Peyer's patch (tissue), 4 donors: ENCODE data around the gene CCR5AS.

Experiments used
- POLR2A ChIP-seq, 2 donors: fragments of 450-650 bp; IDR thresholded peaks; one replicate each; pipeline ENCODE4 v1.5.1; 2017; ENCODE audit warnings: antibody characterized with exemption in 2 of 2, mild to moderate bottlenecking in 2 of 2, moderate library complexity in 2 of 2
- TF ChIP-seq, protein P1 (sequence below), 6 experiments: fragments of 450-650 bp in 4 of 6; fragments of 200-600 bp in 2 of 6; sonication (generic) in 1 of 6; IDR thresholded peaks; one replicate each; pipeline ENCODE4 v1.5.1; 2017 to 2019; ENCODE audit warnings: antibody characterized with exemption in 6 of 6, mild to moderate bottlenecking in 3 of 6, moderate library complexity in 1 of 6

DNA sequence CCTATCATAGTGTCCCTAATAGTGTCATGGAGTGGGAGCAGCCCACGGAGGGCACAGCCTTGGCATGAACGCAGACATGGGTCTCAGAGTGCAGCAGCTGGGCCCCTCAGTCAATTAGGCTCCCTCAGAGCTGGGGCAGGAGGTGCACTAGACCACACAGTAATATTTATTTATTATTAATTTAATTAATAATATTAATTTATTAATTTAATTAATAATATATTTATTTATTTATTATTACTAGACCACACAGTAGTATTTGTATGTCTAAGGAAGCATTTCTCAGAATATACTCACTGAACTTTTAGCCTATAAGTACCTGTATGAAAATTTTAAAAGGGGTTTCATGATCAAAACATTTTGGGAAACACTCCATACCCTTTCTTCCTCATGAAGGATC, 5.3 kb downstream of the CCR5AS start:
- TF ChIP-seq, protein P1, sequence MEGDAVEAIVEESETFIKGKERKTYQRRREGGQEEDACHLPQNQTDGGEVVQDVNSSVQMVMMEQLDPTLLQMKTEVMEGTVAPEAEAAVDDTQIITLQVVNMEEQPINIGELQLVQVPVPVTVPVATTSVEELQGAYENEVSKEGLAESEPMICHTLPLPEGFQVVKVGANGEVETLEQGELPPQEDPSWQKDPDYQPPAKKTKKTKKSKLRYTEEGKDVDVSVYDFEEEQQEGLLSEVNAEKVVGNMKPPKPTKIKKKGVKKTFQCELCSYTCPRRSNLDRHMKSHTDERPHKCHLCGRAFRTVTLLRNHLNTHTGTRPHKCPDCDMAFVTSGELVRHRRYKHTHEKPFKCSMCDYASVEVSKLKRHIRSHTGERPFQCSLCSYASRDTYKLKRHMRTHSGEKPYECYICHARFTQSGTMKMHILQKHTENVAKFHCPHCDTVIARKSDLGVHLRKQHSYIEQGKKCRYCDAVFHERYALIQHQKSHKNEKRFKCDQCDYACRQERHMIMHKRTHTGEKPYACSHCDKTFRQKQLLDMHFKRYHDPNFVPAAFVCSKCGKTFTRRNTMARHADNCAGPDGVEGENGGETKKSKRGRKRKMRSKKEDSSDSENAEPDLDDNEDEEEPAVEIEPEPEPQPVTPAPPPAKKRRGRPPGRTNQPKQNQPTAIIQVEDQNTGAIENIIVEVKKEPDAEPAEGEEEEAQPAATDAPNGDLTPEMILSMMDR (IDR thresholded peaks at IDR 0.05): no peak
- TF ChIP-seq POLR2A (IDR thresholded peaks at IDR 0.05): no peak
